Anterior cingulate cortex (tissue), 58 donors: ENCODE measurements around the gene QRFPR.
"Not testable (repeated sequence)": the region's sequence is repeated elsewhere in the genome, so short reads cannot be mapped to it uniquely, and the experiment has no call there.

Experiments used
- DNase-seq, 58 donors: peaks; one replicate each; lab custom pipeline; 2025; lab: John Stamatoyannopoulos, UW

Gene QRFPR

GRCh38 chr4:121340247-121340646 lies 40.6 kb downstream of the QRFPR start:
- DNase-seq, result no peak

- DNase-seq, result no peak
These were observed 41.0 kb downstream of the QRFPR start for GRCh38 chr4:121339824-121340223.

GRCh38 chr4:121339307-121339706 lies 41.5 kb downstream of the QRFPR start:
- no peak for DNase-seq

- no peak for DNase-seq
These were observed 42.3 kb downstream of the QRFPR start for GRCh38 chr4:121338518-121338917.

- no peak for DNase-seq
These were observed 44.1 kb downstream of the QRFPR start for GRCh38 chr4:121336706-121337105.

GRCh38 chr4:121330180-121330665 lies 50.6 kb downstream of the QRFPR start:
- DNase-seq, result peak in 13 of 58 donors; percentile 0 to 58 (median 8)

- no peak for DNase-seq
These were observed 54.2 kb downstream of the QRFPR start for GRCh38 chr4:121326597-121326996.

- no peak for DNase-seq
These were observed 56.5 kb downstream of the QRFPR start for GRCh38 chr4:121324331-121324730.

- peak in 1 of 58 donors; percentile 6 for DNase-seq
These were observed 59.4 kb downstream of the QRFPR start for GRCh38 chr4:121321466-121321865.

- DNase-seq, result no peak
These were observed 64.7 kb downstream of the QRFPR start for GRCh38 chr4:121316091-121316490.

GRCh38 chr4:121313430-121313829 lies 67.4 kb downstream of the QRFPR start:
- not testable (repeated sequence) for DNase-seq

- no peak for DNase-seq
These were observed 72.0 kb downstream of the QRFPR start for GRCh38 chr4:121308828-121309227.

GRCh38 chr4:121308328-121308663 lies 72.5 kb downstream of the QRFPR start:
- no peak for DNase-seq

- peak in 1 of 58 donors; percentile 2 for DNase-seq
These were observed 73.1 kb downstream of the QRFPR start for GRCh38 chr4:121307445-121308327.

GRCh38 chr4:121306931-121307330 lies 73.9 kb downstream of the QRFPR start:
- DNase-seq, result no peak

GRCh38 chr4:121304893-121305292 lies 75.9 kb downstream of the QRFPR start:
- no peak for DNase-seq

GRCh38 chr4:121299367-121299766 lies 81.5 kb downstream of the QRFPR start:
- DNase-seq, result no peak

GRCh38 chr4:121283319-121283718 lies 97.5 kb downstream of the QRFPR start:
- DNase-seq, result no peak

- DNase-seq, result peak in 4 of 58 donors; percentile 2 to 18 (median 7)
These were observed 100.4 kb downstream of the QRFPR start for GRCh38 chr4:121280425-121280824.

- DNase-seq, result no peak
These were observed 101.9 kb downstream of the QRFPR start for GRCh38 chr4:121278811-121279368.
